ENCODE results near the gene EFNA3. TPM values are rescaled to one million over a fixed set of nuclear protein-coding genes. Genes with fewer than 3 reads are reported as not detected.
A peak's percentile ranks its signal among the peaks of the same experiment; 100 is the strongest.
"Not testable (repeated sequence)": the region's sequence is repeated elsewhere in the genome, so short reads cannot be mapped to it uniquely, and the experiment has no call there.

Gene EFNA3
- polyA plus RNA-seq, 3 donors = 6.3 to 8.8 (median 8.4) TPM

GRCh38 chr1:155107309-155108264 lies 28.9 kb downstream of the EFNA3 start:
- no peak for DNase-seq

- DNase-seq = no peak
Observed at GRCh38 chr1:155108296-155108695, 29.7 kb downstream of the EFNA3 start.

- DNase-seq = no peak
Observed at GRCh38 chr1:155110381-155110780, 31.7 kb downstream of the EFNA3 start.

GRCh38 chr1:155110826-155111225 lies 32.2 kb downstream of the EFNA3 start:
- DNase-seq = no peak

- no peak for DNase-seq
Observed at GRCh38 chr1:155113450-155113980, 34.9 kb downstream of the EFNA3 start.

- no peak for DNase-seq
Observed at GRCh38 chr1:155116113-155116764, 37.6 kb downstream of the EFNA3 start.

- DNase-seq = no peak
Observed at GRCh38 chr1:155117610-155118009, 39.0 kb downstream of the EFNA3 start.

GRCh38 chr1:155118090-155118489 lies 39.5 kb downstream of the EFNA3 start:
- DNase-seq = not testable (repeated sequence)

GRCh38 chr1:155120253-155120652 lies 41.6 kb downstream of the EFNA3 start:
- no peak for DNase-seq

GRCh38 chr1:155121249-155121648 lies 42.6 kb downstream of the EFNA3 start:
- DNase-seq = no peak

GRCh38 chr1:155122308-155122707 lies 43.7 kb downstream of the EFNA3 start:
- no peak for DNase-seq

GRCh38 chr1:155123801-155124200 lies 45.2 kb downstream of the EFNA3 start:
- DNase-seq = no peak

- no peak for DNase-seq
Observed at GRCh38 chr1:155124503-155125463, 46.1 kb downstream of the EFNA3 start.

GRCh38 chr1:155125511-155125945 lies 46.9 kb downstream of the EFNA3 start:
- DNase-seq = no peak

- no peak for DNase-seq
Observed at GRCh38 chr1:155125946-155126555, 47.4 kb downstream of the EFNA3 start.

GRCh38 chr1:155126556-155127104 lies 48.0 kb downstream of the EFNA3 start:
- no peak for DNase-seq

- peak; percentile 79 for DNase-seq
Observed at GRCh38 chr1:155127105-155127966, 48.7 kb downstream of the EFNA3 start, which contains the start of gene EFNA1. Gene EFNA1 (plus strand): TSS chr1:155127876. CDS start chr1:155127978, 102 bp downstream.

- no peak for DNase-seq
Observed at GRCh38 chr1:155127967-155128754, 49.5 kb downstream of the EFNA3 start.
